Glutamatergic neuron (in vitro differentiated cells): ENCODE data around the gene CDC42SE2. TPM values are rescaled to one million over a fixed set of nuclear protein-coding genes. Genes with fewer than 3 reads are reported as not detected.

Source experiments
- DNase-seq: peaks from one replicate; pipeline ENCODE4 v3.0.0; 2022
- H3K27ac Mint-ChIP-seq: one replicate; pipeline ENCODE4 v1.8.0; 2020; ENCODE audit warnings: mild to moderate bottlenecking, mixed read lengths, inconsistent platforms; ENCODE audit not compliant: unreplicated experiment
- H3K27me3 Mint-ChIP-seq: one replicate; pipeline ENCODE4 v1.8.0; 2020; ENCODE audit warnings: mild to moderate bottlenecking, moderate library complexity, mixed read lengths, inconsistent platforms; ENCODE audit not compliant: unreplicated experiment
- H3K36me3 Mint-ChIP-seq: one replicate; pipeline ENCODE4 v1.8.0; 2020; ENCODE audit warnings: mild to moderate bottlenecking, mixed read lengths, inconsistent platforms; ENCODE audit not compliant: unreplicated experiment
- H3K4me1 Mint-ChIP-seq: one replicate; pipeline ENCODE4 v1.8.0; 2020; ENCODE audit warnings: mild to moderate bottlenecking, low read depth, mixed read lengths, inconsistent platforms; ENCODE audit not compliant: unreplicated experiment
- H3K4me3 Mint-ChIP-seq: one replicate; pipeline ENCODE4 v1.8.0; 2020; ENCODE audit warnings: mild to moderate bottlenecking, mixed read lengths, inconsistent platforms; ENCODE audit not compliant: unreplicated experiment
- H3K9me3 Mint-ChIP-seq: one replicate; pipeline ENCODE4 v1.8.0; 2020; ENCODE audit warnings: mild to moderate bottlenecking, moderate library complexity, mixed read lengths, inconsistent platforms; ENCODE audit not compliant: unreplicated experiment
- CTCF ChIP-seq: fragments of 200-600 bp; sonication (generic); IDR thresholded peaks from one replicate; pipeline ENCODE4 v1.5.0; 2021; ENCODE audit not compliant: partially characterized antibody, unreplicated experiment
- total RNA-seq: library from RNA; stranded (reverse); fragmentation: NEBNext Ultra II Directional; extraction: Animal tissue kit (Norgen Biotek cat#: 25700); gene quantifications from one replicate; pipeline ENCODE4 v1.2.1, GENCODE V29; 2021; ENCODE audit not compliant: unreplicated experiment

Gene CDC42SE2
- total RNA-seq, 1 donor from 2014 or later = 15.5 TPM

GRCh38 chr5:131285703-131286399, 22.0 kb downstream of the CDC42SE2 start:
- H3K27me3 Mint-ChIP-seq = no peaks in the 10 kb centered on the region
- no peak overlapping the region for H3K27ac Mint-ChIP-seq
- no peaks in the 10 kb centered on the region for H3K4me1 Mint-ChIP-seq
- H3K4me3 Mint-ChIP-seq = no peak overlapping the region
- no peaks in the 10 kb centered on the region for H3K36me3 Mint-ChIP-seq
- H3K9me3 Mint-ChIP-seq = no peaks in the 10 kb centered on the region
- no peak for DNase-seq
- no peak for TF ChIP-seq CTCF

GRCh38 chr5:131286400-131286715, 22.5 kb downstream of the CDC42SE2 start:
- no peak for DNase-seq
- Mint-ChIP-seq H3K4me3 (no peak overlapping the region), H3K4me1 (no peaks in the 10 kb centered on the region), H3K9me3 (no peaks in the 10 kb centered on the region), H3K27ac (no peak overlapping the region), H3K36me3 (no peaks in the 10 kb centered on the region), H3K27me3 (no peaks in the 10 kb centered on the region)
- TF ChIP-seq CTCF = no peak

- Mint-ChIP-seq H3K9me3 (no peaks in the 10 kb centered on the region), H3K4me1 (no peaks in the 10 kb centered on the region), H3K27ac (no peak overlapping the region), H3K27me3 (no peaks in the 10 kb centered on the region), H3K4me3 (no peak overlapping the region), H3K36me3 (no peaks in the 10 kb centered on the region)
- no peak for TF ChIP-seq CTCF
- no peak for DNase-seq
Observed at GRCh38 chr5:131288328-131288727, 24.5 kb downstream of the CDC42SE2 start.

GRCh38 chr5:131289738-131290137, 25.9 kb downstream of the CDC42SE2 start:
- no peak for TF ChIP-seq CTCF
- DNase-seq = no peak
- Mint-ChIP-seq H3K27me3 (no peaks in the 10 kb centered on the region), H3K4me1 (no peaks in the 10 kb centered on the region), H3K27ac (no peak overlapping the region), H3K9me3 (no peaks in the 10 kb centered on the region), H3K36me3 (no peaks in the 10 kb centered on the region), H3K4me3 (no peak overlapping the region)

GRCh38 chr5:131296213-131296672, 32.4 kb downstream of the CDC42SE2 start:
- H3K27me3 Mint-ChIP-seq = no peaks in the 10 kb centered on the region
- no peak for TF ChIP-seq CTCF
- H3K9me3 Mint-ChIP-seq = no peaks in the 10 kb centered on the region
- no peak overlapping the region for H3K27ac Mint-ChIP-seq
- H3K4me1 Mint-ChIP-seq = no peaks in the 10 kb centered on the region
- no peak for DNase-seq
- no peak overlapping the region for H3K4me3 Mint-ChIP-seq
- H3K36me3 Mint-ChIP-seq = no peaks in the 10 kb centered on the region
